Uterus (tissue), 4 donors: Measurements from ENCODE around the gene SEC16A. TPM values are rescaled to one million over a fixed set of nuclear protein-coding genes. Genes with fewer than 3 reads are reported as not detected.

Source experiments
- DNase-seq, 2 donors: peaks; one replicate each; pipeline ENCODE4 v3.0.0-alpha.2; 2019 to 2020
- H3K27ac ChIP-seq, 2 donors: fragments of 200-600 bp; sonication (generic); 1 replicate in 1 of 2; 2 replicates in 1 of 2; pipeline ENCODE4 v1.5.1; 2016 to 2018
- H3K27me3 ChIP-seq, 2 donors: fragments of 200-600 bp; sonication (generic); one replicate each; pipeline ENCODE4 v1.5.1; 2018 to 2019; ENCODE audit warnings: control low read depth in 1 of 2
- H3K36me3 ChIP-seq, 2 donors: fragments of 200-600 bp; sonication (generic); one replicate each; pipeline ENCODE4 v1.5.1; 2019; ENCODE audit warnings: control low read depth in 1 of 2
- H3K4me1 ChIP-seq, 2 donors: fragments of 200-600 bp; sonication (generic); one replicate each; pipeline ENCODE4 v1.5.1; 2018 to 2019; ENCODE audit warnings: control low read depth in 1 of 2
- H3K4me3 ChIP-seq, 2 donors: fragments of 200-600 bp; sonication (generic); 1 replicate in 1 of 2; 2 replicates in 1 of 2; pipeline ENCODE4 v1.5.1; 2018 to 2019; ENCODE audit warnings: mild to moderate bottlenecking in 1 of 2
- H3K9me3 ChIP-seq, 2 donors: fragments of 200-600 bp; sonication (generic); one replicate each; pipeline ENCODE4 v1.5.1; 2019; ENCODE audit warnings: control low read depth in 1 of 2
- CTCF ChIP-seq, 4 experiments: fragments of 200-600 bp in 2 of 4; fragments of 450-650 bp in 2 of 4; sonication (generic) in 2 of 4; IDR thresholded peaks; one replicate each; pipeline ENCODE4 v1.5.1; 2016 to 2019; ENCODE audit warnings: antibody characterized with exemption in 4 of 4, mild to moderate bottlenecking in 2 of 4, moderate library complexity in 1 of 4
- POLR2A ChIP-seq, 2 donors: fragments of 450-650 bp; IDR thresholded peaks; one replicate each; pipeline ENCODE4 v1.6.1; 2016; ENCODE audit warnings: antibody characterized with exemption in 2 of 2, mild to moderate bottlenecking in 1 of 2, moderate library complexity in 1 of 2
- intact Hi-C: fragments of 100-400 bp; cut with DNase I; formaldehyde crosslinking; loops from one replicate; pipeline ENCODE4 v1.15.1; 2023; ENCODE audit warnings: low total_unique reads
- total RNA-seq, 4 donors: library from RNA; depleted of rRNA in 3 of 4; stranded (reverse); fragments of >200 nt in 3 of 4; gene quantifications; one replicate each; pipeline versions ENCODE4 v1.1.0 to v1.2.4, GENCODE V29; 2014 to 2023
- donor health status: DM: yes; HTN: yes; CAD: no.

SEC16A gene
- total RNA-seq, 4 donors from 2014 or later, result 18.8 to 73.2 (median 35.1) TPM

GRCh38 chr9:136424750-136425362 is 58.0 kb downstream of the SEC16A start:
- H3K36me3 ChIP-seq, result no peaks in the 10 kb centered on the region
- no peak overlapping the region for H3K4me3 ChIP-seq
- no peak overlapping the region for H3K27ac ChIP-seq
- intact Hi-C loops, result no loop called here
- H3K27me3 ChIP-seq, result no peaks in the 10 kb centered on the region
- H3K4me1 ChIP-seq, result no peaks in the 10 kb centered on the region
- no peak for DNase-seq
- H3K9me3 ChIP-seq, result no peaks in the 10 kb centered on the region
- TF ChIP-seq POLR2A (IDR thresholded peaks at IDR 0.05) (no peak), CTCF (IDR thresholded peaks at IDR 0.05) (no peak)

GRCh38 chr9:136423432-136424146 is 59.3 kb downstream of the SEC16A start:
- intact Hi-C loops, result no loop called here
- Histone ChIP-seq H3K4me1 (no peaks in the 10 kb centered on the region), H3K36me3 (no peaks in the 10 kb centered on the region), H3K4me3 (no peak overlapping the region), H3K27me3 (no peaks in the 10 kb centered on the region), H3K9me3 (no peaks in the 10 kb centered on the region), H3K27ac (no peak overlapping the region)
- TF ChIP-seq CTCF (IDR thresholded peaks at IDR 0.05) (no peak), POLR2A (IDR thresholded peaks at IDR 0.05) (no peak)
- DNase-seq, result no peak

GRCh38 chr9:136422876-136423275 is 60.0 kb downstream of the SEC16A start:
- H3K36me3 ChIP-seq, result no peaks in the 10 kb centered on the region
- TF ChIP-seq POLR2A (IDR thresholded peaks at IDR 0.05) (no peak), CTCF (IDR thresholded peaks at IDR 0.05) (no peak)
- intact Hi-C loops, result no loop called here
- H3K27me3 ChIP-seq, result no peaks in the 10 kb centered on the region
- no peaks in the 10 kb centered on the region for H3K9me3 ChIP-seq
- no peak overlapping the region for H3K27ac ChIP-seq
- no peaks in the 10 kb centered on the region for H3K4me1 ChIP-seq
- H3K4me3 ChIP-seq, result no peak overlapping the region
- no peak for DNase-seq

GRCh38 chr9:136421791-136422190 is 61.0 kb downstream of the SEC16A start:
- DNase-seq, result no peak
- no peak overlapping the region for H3K27ac ChIP-seq
- no peaks in the 10 kb centered on the region for H3K4me1 ChIP-seq
- H3K36me3 ChIP-seq, result no peaks in the 10 kb centered on the region
- H3K27me3 ChIP-seq, result no peaks in the 10 kb centered on the region
- no peak overlapping the region for H3K4me3 ChIP-seq
- H3K9me3 ChIP-seq, result no peaks in the 10 kb centered on the region
- intact Hi-C loops, result no loop called here
- TF ChIP-seq POLR2A (IDR thresholded peaks at IDR 0.05) (no peak), CTCF (IDR thresholded peaks at IDR 0.05) (no peak)

GRCh38 chr9:136419092-136419420 is 63.8 kb downstream of the SEC16A start:
- Histone ChIP-seq H3K27me3 (no peaks in the 10 kb centered on the region), H3K9me3 (no peaks in the 10 kb centered on the region), H3K27ac (no peak overlapping the region), H3K36me3 (no peaks in the 10 kb centered on the region), H3K4me1 (no peaks in the 10 kb centered on the region), H3K4me3 (no peak overlapping the region)
- TF ChIP-seq POLR2A (IDR thresholded peaks at IDR 0.05), result no peak
- no peak for TF ChIP-seq CTCF (IDR thresholded peaks at IDR 0.05)
- intact Hi-C loops, result no loop called here
- DNase-seq, result no peak
